A673 (cell line): ENCODE results near the gene DESI1. TPM values are rescaled to one million over a fixed set of nuclear protein-coding genes. Genes with fewer than 3 reads are reported as not detected.

Source experiments
- BruUV-seq: library from RNA; stranded (reverse); fragments of 400-500 nt; replicated peaks from 2 replicates; lab custom pipeline; 2021; lab: Mats Ljungman, UMichigan
- CTCF ChIA-PET: fragments of 300-600 bp; sonication (Branson Sonifier 250); formaldehyde crosslinking; loops from one replicate; lab custom pipeline; 2022; ENCODE audit warnings: antibody characterized with exemption; lab: Charles Lee
- POLR2A ChIA-PET: fragments of 300-600 bp; sonication (Branson Sonifier 250); formaldehyde crosslinking; loops from one replicate; lab custom pipeline; 2022; ENCODE audit warnings: antibody characterized with exemption; ENCODE audit not compliant: low non-redundant PET; lab: Charles Lee
- DNase-seq: peaks from one replicate; pipeline ENCODE4 v3.0.0-alpha.2; 2015; ENCODE audit warnings: low spot score
- H3K27ac ChIP-seq: fragments of 200-600 bp; sonication (generic); 2 replicates; pipeline ENCODE4 v1.5.1; 2016; ENCODE audit warnings: mixed run types, low read depth, mild to moderate bottlenecking, mixed read lengths, antibody characterized with exemption, low read length; ENCODE audit not compliant: poor library complexity, severe bottlenecking
- H3K27me3 ChIP-seq: fragments of 200-600 bp; sonication (generic); replicated peaks from 2 replicates; pipeline ENCODE4 v1.6.1; 2017; ENCODE audit warnings: mixed run types, low read depth, mild to moderate bottlenecking, mixed read lengths, antibody characterized with exemption, low read length; ENCODE audit not compliant: insufficient read depth, poor library complexity
- H3K36me3 ChIP-seq: fragments of 200-600 bp; sonication (generic); 2 replicates; pipeline ENCODE4 v1.6.1; 2016; ENCODE audit warnings: mixed run types, mild to moderate bottlenecking, mixed read lengths, antibody characterized with exemption, low read length; ENCODE audit not compliant: insufficient read depth, poor library complexity, severe bottlenecking
- H3K4me1 ChIP-seq: fragments of 200-600 bp; sonication (generic); 2 replicates; pipeline ENCODE4 v1.6.1; 2017; ENCODE audit warnings: mixed run types, mild to moderate bottlenecking, mixed read lengths, antibody characterized with exemption, low read length; ENCODE audit not compliant: insufficient read depth, poor library complexity, severe bottlenecking
- H3K4me3 ChIP-seq: fragments of 200-600 bp; sonication (generic); 2 replicates; pipeline ENCODE4 v1.5.1; 2016; ENCODE audit warnings: low read depth, mixed run types, mild to moderate bottlenecking, mixed read lengths, low read length; ENCODE audit not compliant: poor library complexity, severe bottlenecking
- H3K9me3 ChIP-seq: fragments of 200-600 bp; sonication (generic); 2 replicates; pipeline ENCODE4 v1.6.1; 2016; ENCODE audit warnings: mixed run types, low read depth, mild to moderate bottlenecking, mixed read lengths, antibody characterized with exemption, low read length; ENCODE audit not compliant: poor library complexity, severe bottlenecking
- EZH2 ChIP-seq: fragments of 200-600 bp; sonication (generic); IDR thresholded peaks from 2 replicates; pipeline ENCODE4 v1.6.1; 2017; ENCODE audit warnings: borderline replicate concordance, low read depth, mild to moderate bottlenecking, mixed read lengths, antibody characterized with exemption, low read length; ENCODE audit not compliant: poor library complexity, severe bottlenecking
- intact Hi-C: fragments of 100-400 bp; cut with micrococcal nuclease; formaldehyde crosslinking; loops from one replicate; pipeline ENCODE4 v1.10.0; 2022; ENCODE audit not compliant: unreplicated experiment
- total RNA-seq: library from RNA; stranded (reverse); gene quantifications from 2 replicates; pipeline ENCODE4 v1.2.3, GENCODE V29; 2021
- TF ChIP-seq, protein P1 (sequence below): fragments of 300-800, 200-600 bp; sonication (generic); conservative IDR thresholded peaks from 2 replicates; pipeline ENCODE4 v1.5.1; 2017; ENCODE audit warnings: low read depth, mild to moderate bottlenecking, antibody characterized with exemption, low read length, moderate library complexity, mixed read lengths

The DESI1 gene
- total RNA-seq, 1 experiment from 2014 or later = 47.6 TPM

DNA sequence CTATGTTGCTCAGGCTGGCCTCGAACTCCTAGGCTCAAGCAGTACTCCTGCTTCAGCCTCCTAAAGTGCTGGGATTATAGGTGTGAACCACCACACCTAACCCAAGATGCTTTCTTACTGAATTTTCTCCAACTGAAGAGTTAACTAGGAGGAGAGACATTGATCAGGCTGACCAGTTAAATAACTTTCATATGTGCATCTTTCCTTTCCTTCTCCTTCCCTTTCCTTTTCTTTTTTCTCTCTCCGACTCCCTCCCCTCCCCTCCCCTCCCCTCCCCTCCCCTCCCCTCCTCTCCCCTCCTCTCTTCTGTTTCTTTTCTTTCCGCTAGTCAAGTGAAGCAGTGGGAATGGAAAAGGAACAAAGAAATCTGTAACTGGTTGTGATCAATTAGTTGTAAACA is 26.9 kb upstream of the DESI1 start:
- H3K27me3 ChIP-seq = no peaks in the 10 kb centered on the region
- ChIA-PET CTCF (no interaction called here), POLR2A (no interaction called here)
- TF ChIP-seq, protein P1, sequence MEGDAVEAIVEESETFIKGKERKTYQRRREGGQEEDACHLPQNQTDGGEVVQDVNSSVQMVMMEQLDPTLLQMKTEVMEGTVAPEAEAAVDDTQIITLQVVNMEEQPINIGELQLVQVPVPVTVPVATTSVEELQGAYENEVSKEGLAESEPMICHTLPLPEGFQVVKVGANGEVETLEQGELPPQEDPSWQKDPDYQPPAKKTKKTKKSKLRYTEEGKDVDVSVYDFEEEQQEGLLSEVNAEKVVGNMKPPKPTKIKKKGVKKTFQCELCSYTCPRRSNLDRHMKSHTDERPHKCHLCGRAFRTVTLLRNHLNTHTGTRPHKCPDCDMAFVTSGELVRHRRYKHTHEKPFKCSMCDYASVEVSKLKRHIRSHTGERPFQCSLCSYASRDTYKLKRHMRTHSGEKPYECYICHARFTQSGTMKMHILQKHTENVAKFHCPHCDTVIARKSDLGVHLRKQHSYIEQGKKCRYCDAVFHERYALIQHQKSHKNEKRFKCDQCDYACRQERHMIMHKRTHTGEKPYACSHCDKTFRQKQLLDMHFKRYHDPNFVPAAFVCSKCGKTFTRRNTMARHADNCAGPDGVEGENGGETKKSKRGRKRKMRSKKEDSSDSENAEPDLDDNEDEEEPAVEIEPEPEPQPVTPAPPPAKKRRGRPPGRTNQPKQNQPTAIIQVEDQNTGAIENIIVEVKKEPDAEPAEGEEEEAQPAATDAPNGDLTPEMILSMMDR = no peak
- TF ChIP-seq EZH2 = no peak
- no peaks in the 10 kb centered on the region for H3K9me3 ChIP-seq
- H3K4me3 ChIP-seq = no peak overlapping the region
- H3K27ac ChIP-seq = no peak overlapping the region
- BruUV-seq = no TSS peak
- peaks cover 82% of the 10 kb centered on the region for H3K36me3 ChIP-seq
- no peaks in the 10 kb centered on the region for H3K4me1 ChIP-seq
- intact Hi-C loops = no loop called here
- DNase-seq = no peak

DNA sequence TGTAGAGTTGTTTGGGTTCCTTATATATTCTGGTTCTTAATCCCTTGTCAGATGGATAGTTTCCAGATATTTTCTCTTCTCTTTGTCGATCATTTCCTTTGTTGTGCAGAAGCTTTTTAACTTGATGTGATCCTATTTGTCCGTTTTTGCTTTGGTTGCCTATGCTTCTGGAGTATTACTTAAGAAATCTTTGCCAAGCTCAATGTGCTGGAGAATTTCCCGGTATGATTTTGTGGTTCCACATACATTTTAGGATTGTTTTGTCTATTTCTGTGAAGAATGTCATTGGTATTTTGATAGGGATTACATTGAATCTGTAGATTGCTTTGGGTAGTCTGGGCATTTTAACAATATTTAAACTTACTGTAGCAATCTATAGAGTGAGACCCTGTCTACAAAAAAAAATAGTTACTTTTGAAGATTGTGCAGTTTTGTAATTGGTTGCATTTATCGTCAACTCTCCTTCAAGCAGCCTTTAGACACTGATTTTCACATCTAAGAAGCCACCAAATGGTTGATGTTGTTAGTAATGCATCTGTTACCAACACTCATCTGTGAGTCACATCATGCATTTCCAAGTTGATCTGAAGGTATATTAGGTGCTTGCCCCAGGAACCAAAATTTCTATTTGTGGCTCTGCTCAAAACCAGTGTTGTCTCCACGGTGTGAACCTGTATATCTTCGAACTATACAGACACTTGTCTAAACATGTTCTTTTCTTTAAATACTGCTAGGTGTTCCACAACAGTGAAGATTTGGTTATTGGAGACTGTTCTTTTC is 21.7 kb upstream of the DESI1 start:
- no peak for DNase-seq
- CTCF ChIA-PET = no interaction called here
- TF ChIP-seq, protein P1 = no peak
- no peak for TF ChIP-seq EZH2
- Histone ChIP-seq H3K36me3 (peaks cover 94% of the 10 kb centered on the region), H3K27ac (no peak overlapping the region), H3K4me1 (no peaks in the 10 kb centered on the region), H3K4me3 (no peak overlapping the region), H3K9me3 (no peaks in the 10 kb centered on the region), H3K27me3 (no peaks in the 10 kb centered on the region)
- no TSS peak for BruUV-seq
- POLR2A ChIA-PET = no interaction called here
- intact Hi-C loops = no loop called here

DNA sequence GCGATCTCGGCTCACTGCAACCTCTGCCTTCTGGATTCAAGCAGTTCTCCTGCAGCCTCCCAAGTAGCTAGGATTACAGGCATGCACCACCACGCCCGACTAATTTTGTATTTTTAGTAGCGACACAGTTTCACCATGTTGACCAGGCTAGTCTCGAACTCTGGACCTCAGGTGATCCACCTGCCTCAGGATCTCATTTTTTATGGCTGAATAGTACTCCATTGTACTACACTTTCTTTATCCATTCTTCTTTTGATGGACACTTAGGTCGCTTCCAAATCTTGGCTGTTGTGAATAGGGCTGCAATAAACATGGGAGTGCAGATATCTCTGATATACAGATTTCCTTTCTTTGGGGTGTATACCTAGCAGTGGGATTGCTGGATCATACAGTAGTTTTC is 21.0 kb upstream of the DESI1 start:
- H3K27me3 ChIP-seq = no peaks in the 10 kb centered on the region
- no peak overlapping the region for H3K4me3 ChIP-seq
- CTCF ChIA-PET = no interaction called here
- peaks cover 94% of the 10 kb centered on the region for H3K36me3 ChIP-seq
- DNase-seq = no peak
- intact Hi-C loops = no loop called here
- POLR2A ChIA-PET = no interaction called here
- H3K9me3 ChIP-seq = no peaks in the 10 kb centered on the region
- no peak for TF ChIP-seq EZH2
- TF ChIP-seq, protein P1 = no peak
- H3K27ac ChIP-seq = no peak overlapping the region
- H3K4me1 ChIP-seq = no peaks in the 10 kb centered on the region
- no TSS peak for BruUV-seq
